HCT116 (cell line): ENCODE measurements around the gene FTCDNL1.

ENCODE experiments used
- CTCF ChIP-seq, 3 experiments: fragments of 200-600 bp in 1 of 3; sonication (generic) in 1 of 3; IDR thresholded peaks in 2 of 3; conservative IDR thresholded peaks in 1 of 3; 2 replicates each; pipeline ENCODE4 v1.5.1; 2012 to 2017; ENCODE audit warnings: low read depth in 2 of 3, low read length in 2 of 3, antibody characterized with exemption in 1 of 3, borderline replicate concordance in 1 of 3, control low read depth in 1 of 3, mild to moderate bottlenecking in 1 of 3, mixed read lengths in 1 of 3, mixed run types in 1 of 3, moderate library complexity in 1 of 3; ENCODE audit not compliant: insufficient read depth in 1 of 3
- EGR1 ChIP-seq: IDR thresholded peaks from 2 replicates; pipeline ENCODE4 v1.6.1; 2012; ENCODE audit warnings: low read depth
- JUND ChIP-seq: IDR thresholded peaks from 2 replicates; pipeline ENCODE4 v1.6.1; 2012
- POLR2A ChIP-seq: IDR thresholded peaks from 2 replicates; pipeline ENCODE4 v1.7.0; 2011; ENCODE audit warnings: borderline replicate concordance; ENCODE audit not compliant: insufficient read depth, insufficient read length; ENCODE audit errors: extremely low read depth
- RAD21 ChIP-seq: IDR thresholded peaks from 2 replicates; pipeline ENCODE4 v1.6.1; 2012; ENCODE audit warnings: low read depth, mild to moderate bottlenecking
- SIN3A ChIP-seq: IDR thresholded peaks from 2 replicates; pipeline ENCODE4 v1.6.1; 2012; ENCODE audit warnings: low read depth
- TCF7L2 ChIP-seq: IDR thresholded peaks from 2 replicates; pipeline ENCODE4 v1.7.0; 2011; ENCODE audit warnings: borderline replicate concordance, inconsistent platforms; ENCODE audit not compliant: insufficient read depth, insufficient read length; ENCODE audit errors: extremely low read depth
- ZNF274 ChIP-seq: fragments of 200-500 bp; sonication (Bioruptor generic); IDR thresholded peaks from 2 replicates; pipeline ENCODE4 v1.6.1; 2014; ENCODE audit warnings: mild to moderate bottlenecking, low read depth, low read length, inconsistent platforms
- TF ChIP-seq, protein P1 (sequence below): IDR thresholded peaks from 2 replicates; pipeline ENCODE4 v1.6.1; 2012; ENCODE audit warnings: low read depth

GRCh38 chr2:199862788-199863187 is 11.8 kb upstream of the FTCDNL1 start:
- TF ChIP-seq CTCF (IDR thresholded peaks at IDR 0.05 in 2 of 3, conservative IDR thresholded peaks at IDR 0.05 in 1 of 3; ENCODE audit: borderline replicate concordance in 1 of 3, insufficient read depth in 1 of 3, low read depth in 2 of 3, low read length in 2 of 3) (no peak), TCF7L2 (no peak), EGR1 (no peak), POLR2A (no peak), JUND (no peak), RAD21 (no peak), SIN3A (no peak), ZNF274 (no peak)
- TF ChIP-seq, protein P1, sequence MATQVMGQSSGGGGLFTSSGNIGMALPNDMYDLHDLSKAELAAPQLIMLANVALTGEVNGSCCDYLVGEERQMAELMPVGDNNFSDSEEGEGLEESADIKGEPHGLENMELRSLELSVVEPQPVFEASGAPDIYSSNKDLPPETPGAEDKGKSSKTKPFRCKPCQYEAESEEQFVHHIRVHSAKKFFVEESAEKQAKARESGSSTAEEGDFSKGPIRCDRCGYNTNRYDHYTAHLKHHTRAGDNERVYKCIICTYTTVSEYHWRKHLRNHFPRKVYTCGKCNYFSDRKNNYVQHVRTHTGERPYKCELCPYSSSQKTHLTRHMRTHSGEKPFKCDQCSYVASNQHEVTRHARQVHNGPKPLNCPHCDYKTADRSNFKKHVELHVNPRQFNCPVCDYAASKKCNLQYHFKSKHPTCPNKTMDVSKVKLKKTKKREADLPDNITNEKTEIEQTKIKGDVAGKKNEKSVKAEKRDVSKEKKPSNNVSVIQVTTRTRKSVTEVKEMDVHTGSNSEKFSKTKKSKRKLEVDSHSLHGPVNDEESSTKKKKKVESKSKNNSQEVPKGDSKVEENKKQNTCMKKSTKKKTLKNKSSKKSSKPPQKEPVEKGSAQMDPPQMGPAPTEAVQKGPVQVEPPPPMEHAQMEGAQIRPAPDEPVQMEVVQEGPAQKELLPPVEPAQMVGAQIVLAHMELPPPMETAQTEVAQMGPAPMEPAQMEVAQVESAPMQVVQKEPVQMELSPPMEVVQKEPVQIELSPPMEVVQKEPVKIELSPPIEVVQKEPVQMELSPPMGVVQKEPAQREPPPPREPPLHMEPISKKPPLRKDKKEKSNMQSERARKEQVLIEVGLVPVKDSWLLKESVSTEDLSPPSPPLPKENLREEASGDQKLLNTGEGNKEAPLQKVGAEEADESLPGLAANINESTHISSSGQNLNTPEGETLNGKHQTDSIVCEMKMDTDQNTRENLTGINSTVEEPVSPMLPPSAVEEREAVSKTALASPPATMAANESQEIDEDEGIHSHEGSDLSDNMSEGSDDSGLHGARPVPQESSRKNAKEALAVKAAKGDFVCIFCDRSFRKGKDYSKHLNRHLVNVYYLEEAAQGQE: no peak
